ENCODE results near the gene SERINC1. TPM values are rescaled to one million over a fixed set of nuclear protein-coding genes. Genes with fewer than 3 reads are reported as not detected.

Gene SERINC1
- total RNA-seq, 6 donors from 2014 or later = 30.4 to 222 (median 188) TPM

- no peak for DNase-seq
- peaks cover 19 to 86% (median 41%) of the 10 kb centered on the region in 4 donors for H3K36me3 ChIP-seq
- 82 to 89% methylated on average over 4 of the region's 4 CpGs for WGBS, 2 donors
- H3K4me1 ChIP-seq = peaks cover 11 to 25% (median 12%) of the 10 kb centered on the region in 4 donors
- TF ChIP-seq CTCF (IDR thresholded peaks at IDR 0.05) = no peak
- no peak for TF ChIP-seq POLR2A (IDR thresholded peaks at IDR 0.05)
- TF ChIP-seq EP300 (IDR thresholded peaks at IDR 0.05) = no peak
- no peak for TF ChIP-seq POLR2AphosphoS5 (IDR thresholded peaks at IDR 0.05)
- H3K27me3 ChIP-seq = no peaks in the 10 kb centered on the region
- H3K27ac ChIP-seq = no peak overlapping the region
- no peak overlapping the region for H3K4me3 ChIP-seq
- ATAC-seq (ENCODE audit: low FRiP score in 2 of 2) = no peak
- no peaks in the 10 kb centered on the region for H3K9me3 ChIP-seq
These were observed 16.9 kb downstream of the SERINC1 start for GRCh38 chr6:122454673-122455072.

- no peak for TF ChIP-seq EP300 (IDR thresholded peaks at IDR 0.05)
- TF ChIP-seq CTCF (IDR thresholded peaks at IDR 0.05) = no peak
- TF ChIP-seq POLR2AphosphoS5 (IDR thresholded peaks at IDR 0.05) = no peak
- no peak for TF ChIP-seq POLR2A (IDR thresholded peaks at IDR 0.05)
- no peak overlapping the region for H3K27ac ChIP-seq
- H3K4me1 ChIP-seq = peaks cover 0 to 5% (median 0%) of the 10 kb centered on the region in 4 donors
- H3K4me3 ChIP-seq = no peak overlapping the region
- no peaks in the 10 kb centered on the region for H3K27me3 ChIP-seq
- H3K36me3 ChIP-seq = peaks cover 20 to 96% (median 46%) of the 10 kb centered on the region in 4 donors
- ATAC-seq (ENCODE audit: low FRiP score in 2 of 2) = no peak
- H3K9me3 ChIP-seq = no peaks in the 10 kb centered on the region
- DNase-seq = no peak
- 70 to 74% methylated on average over 1 of the region's 1 CpG for WGBS, 2 donors
These were observed 19.1 kb downstream of the SERINC1 start for GRCh38 chr6:122452509-122452908.

DNA sequence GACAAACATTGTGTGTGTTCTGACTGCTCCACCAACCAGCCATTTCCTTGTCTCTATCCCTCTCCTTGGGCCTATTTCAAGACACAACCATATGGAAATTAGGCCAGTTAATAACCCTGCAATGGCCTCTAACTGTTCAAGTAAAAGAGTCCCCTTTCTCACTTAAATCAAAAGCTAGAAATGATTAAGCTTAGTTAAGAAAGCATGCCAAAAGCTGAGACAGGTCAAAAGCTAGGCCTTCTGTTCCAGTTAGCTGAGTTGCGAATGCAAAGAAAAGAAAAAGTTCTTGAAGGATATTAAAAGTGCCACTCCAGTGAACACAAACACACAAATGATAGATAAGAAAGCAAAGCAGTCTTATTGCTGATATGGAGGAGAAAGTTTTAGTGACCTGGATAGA, 22.5 kb downstream of the SERINC1 start:
- ATAC-seq (ENCODE audit: low FRiP score in 2 of 2) (no peak), DNase-seq (no peak)
- H3K27ac ChIP-seq = no peak overlapping the region
- H3K36me3 ChIP-seq = peaks cover 27 to 96% (median 60%) of the 10 kb centered on the region in 4 donors
- no peaks in the 10 kb centered on the region for H3K27me3 ChIP-seq
- no peak overlapping the region for H3K4me3 ChIP-seq
- no peak for TF ChIP-seq CTCF (IDR thresholded peaks at IDR 0.05)
- TF ChIP-seq EP300 (IDR thresholded peaks at IDR 0.05) = no peak
- TF ChIP-seq POLR2A (IDR thresholded peaks at IDR 0.05) = no peak
- no peak for TF ChIP-seq POLR2AphosphoS5 (IDR thresholded peaks at IDR 0.05)
- WGBS, 2 donors = 74 to 95% methylated on average over 1 of the region's 1 CpG
- H3K9me3 ChIP-seq = no peaks in the 10 kb centered on the region
- no peaks in the 10 kb centered on the region for H3K4me1 ChIP-seq

DNA sequence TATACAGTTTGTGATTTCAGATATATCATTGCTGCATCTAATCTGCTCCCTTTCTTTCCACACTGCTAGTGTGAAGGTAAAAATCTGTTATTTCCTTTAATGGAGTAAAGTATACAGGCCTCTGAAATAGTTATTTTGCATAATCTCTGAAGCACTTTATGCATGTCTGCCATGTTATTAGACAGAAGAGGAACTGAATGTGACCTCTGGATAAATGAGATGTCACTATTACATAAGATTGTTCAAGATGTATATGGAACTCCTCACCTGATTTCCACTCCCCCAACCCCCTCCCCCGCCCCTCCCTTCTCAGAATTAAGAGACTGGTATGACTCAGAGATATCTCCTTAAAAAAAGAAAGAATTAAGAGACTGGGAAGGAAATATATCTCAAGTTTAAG, 26.3 kb downstream of the SERINC1 start:
- Histone ChIP-seq H3K36me3 (peaks cover 10 to 90% (median 38%) of the 10 kb centered on the region in 4 donors), H3K4me3 (no peak overlapping the region), H3K27ac (no peak overlapping the region), H3K9me3 (no peaks in the 10 kb centered on the region), H3K27me3 (no peaks in the 10 kb centered on the region), H3K4me1 (no peaks in the 10 kb centered on the region)
- TF ChIP-seq CTCF (IDR thresholded peaks at IDR 0.05) = no peak
- no peak for TF ChIP-seq POLR2AphosphoS5 (IDR thresholded peaks at IDR 0.05)
- no peak for TF ChIP-seq POLR2A (IDR thresholded peaks at IDR 0.05)
- TF ChIP-seq EP300 (IDR thresholded peaks at IDR 0.05) = no peak
- ATAC-seq (ENCODE audit: low FRiP score in 2 of 2) (no peak), DNase-seq (no peak)
- WGBS, 2 donors = 100% methylated on average over 1 of the region's 1 CpG

DNA sequence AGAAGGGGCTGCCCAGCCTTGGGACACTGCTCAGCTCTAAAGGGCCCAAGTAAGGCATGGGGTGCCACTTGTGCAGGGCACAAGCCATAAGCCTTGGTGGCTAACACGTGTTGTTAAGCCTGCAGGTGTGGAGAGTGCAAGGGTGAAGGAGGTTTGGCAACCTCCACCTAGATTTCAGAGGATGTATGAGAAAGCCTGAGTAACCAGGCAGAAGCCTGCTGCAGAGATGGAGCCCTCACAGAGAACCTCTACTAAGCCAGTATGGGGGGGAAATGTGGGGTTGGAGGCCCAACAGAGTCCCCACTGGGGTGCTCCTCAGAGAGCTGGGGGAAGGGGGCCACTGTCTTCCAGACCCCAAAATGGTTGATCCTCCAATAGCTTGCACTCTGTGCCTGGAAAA, 32.6 kb downstream of the SERINC1 start:
- H3K36me3 ChIP-seq = peaks cover 0 to 84% (median 17%) of the 10 kb centered on the region in 4 donors
- TF ChIP-seq CTCF (IDR thresholded peaks at IDR 0.05) (no peak), POLR2AphosphoS5 (IDR thresholded peaks at IDR 0.05) (no peak), EP300 (IDR thresholded peaks at IDR 0.05) (no peak), POLR2A (IDR thresholded peaks at IDR 0.05) (no peak)
- H3K27ac ChIP-seq = no peak overlapping the region
- DNase-seq = no peak
- H3K9me3 ChIP-seq = peaks cover 0 to 4% (median 0%) of the 10 kb centered on the region in 4 donors
- 89 to 100% methylated on average over 1 of the region's 1 CpG for WGBS, 2 donors
- H3K27me3 ChIP-seq = no peaks in the 10 kb centered on the region
- peak in 1 of 2 donors; percentile 30 for ATAC-seq (ENCODE audit: low FRiP score in 2 of 2)
- no peaks in the 10 kb centered on the region for H3K4me1 ChIP-seq
- H3K4me3 ChIP-seq = no peak overlapping the region
